HL-60 (cell line): ENCODE data around the gene FZR1.
A peak's percentile ranks its signal among the peaks of the same experiment; 100 is the strongest.

Source experiments
- DNase-seq, 2 experiments: peaks; one replicate each; pipeline ENCODE4 v3.0.0-alpha.2; 2010 to 2020; ENCODE audit warnings: low read depth in 1 of 2, low spot score in 1 of 2
- H3K27ac ChIP-seq: fragments of 250-450 bp; sonication (Bioruptor Pico); replicated peaks from 2 replicates; pipeline ENCODE4 v1.5.1; 2020; ENCODE audit warnings: mild to moderate bottlenecking, moderate library complexity
- H3K27me3 ChIP-seq: fragments of 250-450 bp; sonication (Bioruptor Pico); 2 replicates; pipeline ENCODE4 v1.5.1; 2021; ENCODE audit warnings: mild to moderate bottlenecking, moderate library complexity; ENCODE audit not compliant: insufficient read depth, poor library complexity, severe bottlenecking
- H3K4me3 ChIP-seq: replicated peaks from 2 replicates; pipeline ENCODE4 v1.5.1; 2011; ENCODE audit warnings: mild to moderate bottlenecking, control low read depth, low read length; ENCODE audit not compliant: insufficient read depth
- CTCF ChIP-seq: IDR thresholded peaks from one replicate; pipeline ENCODE4 v1.5.1; 2011; ENCODE audit warnings: low read length, control low read depth, inconsistent platforms; ENCODE audit not compliant: insufficient read depth
- GABPA ChIP-seq: IDR thresholded peaks from 2 replicates; pipeline ENCODE4 v1.6.1; 2012; ENCODE audit warnings: low read depth
- POLR2AphosphoS5 ChIP-seq: IDR thresholded peaks from 2 replicates; pipeline ENCODE4 v1.6.1; 2012; ENCODE audit warnings: low read depth
- REST ChIP-seq: IDR thresholded peaks from 2 replicates; pipeline ENCODE4 v1.6.1; 2012; ENCODE audit warnings: low read depth; ENCODE audit not compliant: insufficient replicate concordance
- SPI1 ChIP-seq: IDR thresholded peaks from 2 replicates; pipeline ENCODE4 v1.6.1; 2012; ENCODE audit warnings: low read depth, mild to moderate bottlenecking, borderline replicate concordance

FZR1 gene

GRCh38 chr19:3467437-3468198, 38.5 kb upstream of the FZR1 start:
- H3K4me3 ChIP-seq, result no peak overlapping the region
- TF ChIP-seq POLR2AphosphoS5, result peak; percentile 58; the same call in 1 of the 2 replicates
- no peak for TF ChIP-seq SPI1
- H3K27me3 ChIP-seq, result no peaks in the 10 kb centered on the region
- DNase-seq, result no peak
- no peak overlapping the region for H3K27ac ChIP-seq

GRCh38 chr19:3468211-3468610, 37.9 kb upstream of the FZR1 start:
- no peak for DNase-seq
- Histone ChIP-seq H3K27ac (no peak overlapping the region), H3K4me3 (no peak overlapping the region), H3K27me3 (no peaks in the 10 kb centered on the region)
- TF ChIP-seq SPI1 (no peak), REST (no peak), CTCF (no peak), POLR2AphosphoS5 (peak; percentile 25)

- no peaks in the 10 kb centered on the region for H3K27me3 ChIP-seq
- DNase-seq, result peak in 1 of 2 experiments; percentile 8
- H3K4me3 ChIP-seq, result no peak overlapping the region
- H3K27ac ChIP-seq, result no peak overlapping the region
- TF ChIP-seq GABPA, result no peak
- no peak for TF ChIP-seq REST
These were observed 36.2 kb upstream of the FZR1 start for GRCh38 chr19:3469638-3470499.

GRCh38 chr19:3470500-3471128, 35.5 kb upstream of the FZR1 start:
- no peak for DNase-seq
- H3K4me3 ChIP-seq, result no peak overlapping the region
- TF ChIP-seq REST, result no peak
- H3K27ac ChIP-seq, result no peak overlapping the region
- no peaks in the 10 kb centered on the region for H3K27me3 ChIP-seq
